NCI-H345 (cell line): ENCODE results near the gene PRRT1B.
"Not testable (repeated sequence)": the region's sequence is repeated elsewhere in the genome, so short reads cannot be mapped to it uniquely, and the experiment has no call there.

Source experiments
- DNase-seq: peaks from one replicate; lab custom pipeline; 2025; lab: John Stamatoyannopoulos, UW

The PRRT1B gene

DNA sequence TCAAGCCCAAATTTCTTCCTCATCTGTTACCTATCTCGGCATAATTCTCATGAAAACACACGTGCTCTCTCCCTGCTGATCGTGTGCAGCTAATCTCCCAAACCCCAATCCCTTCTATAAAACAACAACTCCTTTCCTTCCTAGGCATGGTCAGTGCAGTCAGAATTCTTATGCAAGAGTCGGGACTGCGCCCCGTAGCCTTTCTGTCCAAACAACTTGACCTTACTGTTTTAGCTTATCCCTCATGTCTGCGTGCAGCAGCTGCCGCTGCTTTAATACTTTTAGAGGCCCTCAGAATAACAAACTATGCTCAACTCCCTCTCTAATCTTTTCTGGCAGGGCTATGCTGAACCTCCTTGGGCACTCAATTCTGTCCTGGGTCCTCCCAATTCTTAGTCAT is 5.1 kb downstream of the PRRT1B start:
- DNase-seq = not testable (repeated sequence)

DNA sequence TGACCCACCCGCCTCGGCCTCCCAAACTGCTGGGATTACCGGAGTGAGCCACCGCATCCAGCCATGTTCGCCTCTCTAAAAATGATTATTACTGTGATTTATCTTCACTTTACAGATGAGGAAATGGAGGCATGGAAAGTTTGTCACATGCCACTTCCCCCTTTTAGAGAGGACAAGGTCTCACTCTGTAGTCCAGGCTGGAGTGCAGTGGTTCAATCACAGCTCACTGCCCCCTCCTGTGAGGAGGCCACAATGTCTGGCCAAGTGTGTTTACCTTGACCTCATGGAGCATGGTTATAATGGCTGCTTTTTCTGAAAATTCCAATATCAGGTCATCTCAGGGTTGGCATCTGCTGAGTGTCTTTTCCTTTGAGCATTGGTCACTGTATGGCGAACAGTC is 6.7 kb downstream of the PRRT1B start:
- no peak for DNase-seq

GRCh38 chr9:131554087-131554842 is 8.9 kb downstream of the PRRT1B start:
- DNase-seq = no peak

- DNase-seq = no peak
These were observed 9.6 kb downstream of the PRRT1B start for GRCh38 chr9:131554843-131555351.

- DNase-seq = no peak
These were observed 10.7 kb downstream of the PRRT1B start for GRCh38 chr9:131555841-131556673.

- no peak for DNase-seq
These were observed 12.7 kb downstream of the PRRT1B start for GRCh38 chr9:131557855-131558548.

DNA sequence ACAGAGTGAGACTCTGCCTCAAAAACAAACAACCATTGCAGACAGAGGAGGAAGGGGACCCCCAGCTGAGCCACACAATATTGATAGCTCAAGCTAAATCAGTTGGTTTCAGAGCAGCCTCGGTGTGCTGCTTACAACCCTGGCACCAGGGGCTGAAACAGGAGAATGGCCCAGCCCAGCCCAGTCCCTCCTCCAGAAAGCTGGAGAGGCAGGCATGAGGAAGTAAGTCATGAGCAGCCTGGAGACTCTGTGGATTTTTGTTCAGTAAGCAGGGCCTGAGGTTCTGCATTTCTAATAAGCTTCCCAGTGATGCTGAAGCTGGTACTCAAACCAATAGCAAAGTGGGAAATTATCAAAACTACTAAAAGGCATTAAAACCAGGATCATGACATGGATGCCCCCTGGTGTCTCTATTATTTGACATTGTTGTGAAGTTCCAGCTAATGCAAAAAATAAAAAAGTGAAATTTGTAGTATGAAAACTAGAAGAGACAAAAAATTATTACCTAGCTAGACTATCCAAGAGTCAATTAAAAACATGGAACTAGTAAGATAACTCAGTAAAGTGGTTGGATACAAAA is 14.2 kb downstream of the PRRT1B start:
- no peak for DNase-seq

DNA sequence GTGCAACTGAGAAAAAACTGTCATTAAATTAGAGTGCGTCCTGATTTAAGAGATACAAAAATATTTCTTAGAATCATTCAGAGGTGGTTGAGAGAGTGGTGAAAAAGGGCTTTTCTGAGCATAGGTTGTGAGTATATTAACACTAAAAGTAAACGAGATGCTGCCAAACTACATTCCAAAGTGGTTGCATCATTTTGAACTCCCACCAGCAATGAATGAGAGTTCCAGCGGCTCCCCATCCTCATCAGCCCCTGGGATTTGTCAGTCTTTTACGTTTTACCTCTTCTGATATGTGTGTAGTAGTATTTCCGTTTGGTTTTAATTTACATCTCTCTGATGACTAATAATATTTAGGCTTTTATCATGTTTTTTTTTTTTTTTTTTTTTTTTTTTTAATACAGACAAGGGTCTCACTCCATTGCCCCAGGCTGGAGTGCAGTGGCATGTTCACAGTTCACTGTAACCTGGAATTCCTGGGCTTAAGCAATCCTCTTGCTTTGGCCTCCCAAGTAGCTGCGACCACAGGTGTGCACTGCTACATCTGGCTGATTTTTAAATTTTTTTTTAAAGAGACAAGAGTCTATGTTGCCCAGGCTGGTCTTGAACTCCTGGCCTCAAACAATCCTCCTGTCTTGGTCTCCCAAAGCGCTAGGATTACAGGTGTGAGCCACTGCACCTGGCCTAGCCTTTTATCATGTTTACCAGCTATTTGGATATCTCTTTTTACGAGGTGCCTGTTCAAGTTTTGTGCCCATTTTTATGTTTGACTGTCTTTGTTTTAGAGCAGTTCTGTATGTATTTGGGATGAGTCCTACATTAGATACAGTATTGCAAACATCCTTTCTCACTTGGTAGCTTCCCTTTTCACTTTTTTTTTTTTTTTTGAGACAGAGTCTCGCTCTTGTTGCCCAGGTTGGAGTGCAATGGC is 17.0 kb downstream of the PRRT1B start:
- no peak for DNase-seq

- no peak for DNase-seq
These were observed 20.0 kb downstream of the PRRT1B start for GRCh38 chr9:131565369-131565768.

DNA sequence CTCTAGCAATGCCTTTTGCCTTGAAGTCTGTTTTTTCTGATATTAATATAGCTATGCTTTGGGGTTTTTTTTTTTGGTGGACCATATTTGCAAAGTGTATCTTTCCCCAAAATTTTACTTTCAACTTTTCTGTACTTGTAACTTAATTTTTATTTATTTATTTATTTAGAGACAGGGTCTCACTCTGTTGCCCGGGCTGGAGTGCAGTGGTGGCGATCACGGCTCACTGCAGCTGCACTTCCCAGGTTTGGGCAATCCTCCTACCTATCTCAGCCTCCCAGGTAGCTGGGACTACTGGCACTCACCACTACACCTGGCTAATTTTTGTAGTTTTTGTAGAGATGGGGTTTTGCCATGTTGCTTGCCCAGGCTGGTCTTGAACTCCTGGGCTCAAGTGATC is 20.8 kb downstream of the PRRT1B start:
- DNase-seq = no peak

GRCh38 chr9:131567910-131568309 is 22.6 kb downstream of the PRRT1B start:
- no peak for DNase-seq

DNA sequence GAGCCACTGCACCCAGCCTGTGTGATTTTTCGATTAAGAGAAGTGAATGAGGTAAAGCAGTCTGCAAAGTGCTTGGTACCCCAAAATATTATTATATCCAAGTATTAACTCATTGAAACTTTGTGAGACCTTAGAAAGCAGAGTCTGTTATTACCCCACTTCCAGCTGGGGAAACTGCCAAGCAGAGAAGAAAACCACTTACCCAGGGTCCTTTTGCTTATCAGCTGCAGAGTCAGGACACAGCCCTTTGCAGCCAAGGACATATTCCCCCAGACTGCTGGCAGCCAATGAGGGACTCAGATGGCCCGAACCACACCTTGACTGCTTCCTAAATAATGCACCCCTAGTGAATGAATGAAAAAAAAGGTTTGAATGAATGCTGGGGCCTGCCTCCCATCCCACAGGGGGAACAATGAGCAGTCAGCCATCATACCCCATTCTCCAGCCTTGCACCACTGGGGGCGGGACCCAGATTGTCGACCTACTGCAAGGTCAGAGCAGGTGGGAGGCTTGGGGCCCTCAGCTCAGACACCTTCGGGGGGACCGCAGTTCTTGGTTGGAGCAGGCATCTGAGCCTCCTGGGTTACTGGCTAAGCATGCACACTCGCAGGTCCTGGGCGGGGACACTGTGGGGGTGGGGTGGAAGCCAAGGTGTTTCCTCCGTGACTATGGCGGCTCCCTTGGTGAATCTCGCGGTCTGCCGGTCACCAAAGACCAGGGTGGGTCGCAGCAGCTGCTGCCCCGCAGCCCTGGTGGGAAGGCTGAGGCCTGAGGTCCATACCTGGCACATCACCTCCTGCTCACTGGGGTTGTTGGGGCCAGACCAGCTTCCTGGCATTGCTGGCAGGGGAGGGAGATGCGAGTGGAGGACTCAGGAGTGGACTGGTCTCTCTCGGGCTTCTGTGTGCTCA is 29.7 kb downstream of the PRRT1B start:
- DNase-seq = no peak

DNA sequence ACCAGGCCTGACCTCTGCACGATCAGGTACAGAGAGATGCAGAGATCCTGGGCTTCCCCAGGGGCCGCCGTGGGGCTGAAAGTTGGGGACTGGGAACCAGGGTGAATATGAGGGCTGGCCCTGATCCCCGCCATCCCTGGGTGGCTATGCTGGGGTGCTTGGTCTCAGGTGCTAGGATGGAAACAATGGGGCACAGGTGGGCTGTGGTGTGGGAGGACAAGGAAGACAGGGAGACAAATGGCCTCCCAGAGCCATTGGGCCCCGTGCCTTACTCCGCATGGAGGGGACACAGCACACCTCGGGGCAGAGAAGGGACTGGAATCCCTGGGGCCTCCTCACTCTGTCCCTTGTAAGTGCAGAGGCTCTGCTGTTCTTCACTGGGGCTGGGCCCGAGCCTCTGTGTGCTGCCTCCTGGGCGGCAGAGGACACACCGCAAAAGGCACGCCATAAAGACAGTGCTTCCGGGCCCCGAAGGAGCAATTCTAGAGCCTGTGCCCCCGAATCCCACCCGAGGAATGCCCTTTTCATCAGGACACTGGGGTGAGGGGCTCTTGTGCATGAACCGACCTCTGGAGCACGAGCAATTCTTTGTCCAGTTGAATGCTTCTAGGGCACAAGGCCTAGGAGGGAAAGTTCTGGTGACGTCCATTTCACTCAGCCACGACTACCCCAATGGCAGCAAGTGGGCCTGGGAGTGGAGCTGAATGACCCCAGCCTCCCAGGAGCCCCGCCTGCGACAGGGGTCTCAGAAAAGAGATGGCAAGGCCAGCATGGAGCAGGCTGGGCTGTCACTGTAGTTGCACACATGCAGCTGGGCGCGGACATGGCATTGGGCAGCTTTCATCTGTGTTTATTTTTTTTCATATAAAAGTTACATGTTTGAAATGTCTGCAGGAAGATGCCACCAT is 30.9 kb downstream of the PRRT1B start:
- no peak for DNase-seq

- DNase-seq = no peak
These were observed 32.0 kb downstream of the PRRT1B start for GRCh38 chr9:131577005-131578000.

GRCh38 chr9:131578021-131578420 is 32.7 kb downstream of the PRRT1B start:
- no peak for DNase-seq

GRCh38 chr9:131578731-131579504 is 33.6 kb downstream of the PRRT1B start:
- no peak for DNase-seq

DNA sequence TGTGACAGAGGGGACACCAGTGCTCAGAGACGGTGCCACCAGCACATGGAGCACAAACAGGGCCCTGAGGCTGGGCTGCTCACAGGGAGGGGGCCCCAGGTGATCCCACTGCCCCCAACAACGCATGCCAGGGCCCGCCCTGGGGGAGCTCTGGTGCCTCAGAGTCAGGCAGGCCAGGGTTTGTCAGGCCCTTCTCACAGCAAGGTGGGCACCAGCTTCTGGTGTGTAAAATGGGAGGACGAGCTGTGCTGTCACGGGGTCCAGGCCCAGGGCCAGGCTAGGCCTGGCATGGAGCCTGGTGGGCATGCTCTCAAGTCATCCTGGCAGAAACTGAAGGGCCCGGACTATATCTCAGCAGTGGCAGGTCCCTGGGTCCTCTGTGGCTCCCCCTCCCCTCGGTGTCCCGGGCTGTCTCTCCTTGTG is 34.5 kb downstream of the PRRT1B start:
- no peak for DNase-seq
